ENCODE data around the gene FAM20C.

GRCh38 chr7:255038-255435 lies 62.7 kb downstream of the FAM20C start:
- TF ChIP-seq CTCF (IDR thresholded peaks at IDR 0.05) = no peak
- TF ChIP-seq ZFX (IDR thresholded peaks at IDR 0.05; ENCODE audit: borderline replicate concordance) = no peak

Data from 22Rv1 (cell line).